Stomach (tissue), 9 donors: ENCODE data around the gene SUPT3H. TPM values are rescaled to one million over a fixed set of nuclear protein-coding genes. Genes with fewer than 3 reads are reported as not detected.
A peak's percentile ranks its signal among the peaks of the same experiment; 100 is the strongest.

Experiments
- DNase-seq, 2 donors: peaks; one replicate each; pipeline versions ENCODE4 v3.0.0 to v3.0.0-alpha.2; 2013 to 2019
- H3K27ac ChIP-seq, 5 donors: fragments of 200-600 bp in 4 of 5; sonication (generic) in 4 of 5; one replicate each; pipeline ENCODE4 v1.5.1; 2013 to 2019; ENCODE audit warnings: mild to moderate bottlenecking in 1 of 5, moderate library complexity in 1 of 5
- H3K27me3 ChIP-seq, 3 donors: fragments of 200-600 bp; sonication (generic); one replicate each; pipeline ENCODE4 v1.5.1; 2017 to 2019; ENCODE audit warnings: mixed run types in 1 of 3
- H3K36me3 ChIP-seq, 4 donors: fragments of 200-600 bp; sonication (generic); 1 replicate in 3 of 4; 2 replicates in 1 of 4; pipeline ENCODE4 v1.5.1; 2016 to 2019
- H3K4me1 ChIP-seq, 4 donors: fragments of 200-600 bp; sonication (generic); one replicate each; pipeline ENCODE4 v1.5.1; 2016 to 2019
- H3K4me3 ChIP-seq, 4 donors: fragments of 200-600 bp; sonication (generic) in 3 of 4; one replicate each; pipeline ENCODE4 v1.5.1; 2016 to 2019; ENCODE audit warnings: mild to moderate bottlenecking in 1 of 4
- H3K9me3 ChIP-seq, 4 donors: fragments of 200-600 bp; sonication (generic); one replicate each; pipeline ENCODE4 v1.5.1; 2016 to 2019
- EP300 ChIP-seq: sonication (generic); formaldehyde crosslinking; IDR thresholded peaks from one replicate; pipeline ENCODE4 v1.6.1; 2017; ENCODE audit warnings: antibody characterized with exemption
- POLR2A ChIP-seq, 4 donors: fragments of 450-650 bp; IDR thresholded peaks; one replicate each; pipeline ENCODE4 v1.6.1; 2016; ENCODE audit warnings: antibody characterized with exemption in 4 of 4, control low read depth in 2 of 4, mild to moderate bottlenecking in 1 of 4, moderate library complexity in 1 of 4
- POLR2AphosphoS5 ChIP-seq, 3 donors: sonication (generic); formaldehyde crosslinking; IDR thresholded peaks; one replicate each; pipeline ENCODE4 v1.6.1; 2016; ENCODE audit warnings: antibody characterized with exemption in 3 of 3
- WGBS, 5 donors: extraction: QIAGEN DNeasy Blood & Tissue Kit in 3 of 5; methylation state at CpG; one replicate each; pipeline versions ENCODE4 v1.1.5 to v1.1.7; 2013 to 2018; 5-methylcytosine and 5-hydroxymethylcytosine counted together
- intact Hi-C: fragments of 100-400 bp; cut with DNase I; formaldehyde crosslinking; loops from one replicate; pipeline ENCODE4 v1.15.1; 2023; ENCODE audit warnings: low total_unique reads
- polyA plus RNA-seq, 3 donors: library from polyadenylated mRNA; stranded (reverse); fragments of 200-250 nt; gene quantifications; one replicate each; pipeline ENCODE4 v1.2.3, GENCODE V29; 2013
- small RNA-seq, 4 donors: library from RNA; depleted of rRNA; stranded (forward); fragments of <200 nt; gene quantifications; one replicate each; pipeline ENCODE3, GENCODE V24; 2016
- total RNA-seq, 5 donors: library from RNA; depleted of rRNA; stranded (reverse); fragments of >200 nt; gene quantifications; one replicate each; pipeline versions ENCODE4 v1.1.0 to v1.2.3, GENCODE V29; 2014 to 2016
- TF ChIP-seq, protein P1 (sequence below), 7 experiments: fragments of 450-650 bp in 4 of 7; fragments of 200-600 bp in 3 of 7; sonication (generic) in 3 of 7; IDR thresholded peaks; one replicate each; pipeline ENCODE4 v1.5.1; 2016 to 2019; ENCODE audit warnings: antibody characterized with exemption in 7 of 7, control low read depth in 2 of 7, mild to moderate bottlenecking in 1 of 7
- donor health status: healthy with polysubstance abuse.
- donor health status: Bipolar disorder and iron deficiency.
- donor health status: healthy.

Gene SUPT3H
- total and polyA plus RNA-seq, 8 donors: 0.29 to 16.2 (median 4.0) TPM; not detected in 1

DNA sequence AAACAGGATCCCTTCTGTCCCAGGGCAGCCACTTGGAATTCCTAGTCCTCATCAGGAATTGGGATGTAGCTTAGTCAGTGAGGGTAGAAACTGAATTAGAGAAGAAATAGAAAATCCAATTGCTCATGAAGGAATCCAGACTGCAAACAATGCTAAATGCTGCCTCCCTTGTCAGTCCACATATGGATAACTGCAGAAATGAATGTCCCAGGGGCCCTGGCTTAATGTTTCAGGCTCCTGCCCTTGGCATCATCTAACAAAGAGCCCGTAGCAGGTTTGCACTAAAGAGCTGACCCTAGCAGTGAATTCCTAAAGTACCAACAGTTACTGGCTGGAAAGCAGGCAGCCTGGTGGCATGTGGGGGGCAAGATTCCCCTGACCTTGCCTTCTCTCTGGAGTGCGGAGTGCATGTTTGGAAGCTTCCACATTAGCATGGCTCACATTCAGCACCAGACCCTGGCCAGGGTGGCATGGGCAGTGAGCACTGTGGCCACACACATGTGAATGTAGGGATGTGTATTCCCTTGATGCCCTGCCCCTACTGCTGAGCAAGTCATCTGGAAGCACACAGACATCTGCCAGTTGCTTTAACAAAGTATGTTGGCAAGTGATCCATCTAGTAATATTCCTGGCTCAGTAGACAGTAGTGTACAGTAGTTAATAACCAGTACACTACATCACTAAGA, 595.7 kb downstream of the SUPT3H start:
- H3K4me1 ChIP-seq: no peaks in the 10 kb centered on the region
- no peak overlapping the region for H3K4me3 ChIP-seq
- intact Hi-C loops: no loop called here
- no peak for DNase-seq
- H3K27ac ChIP-seq: no peak overlapping the region
- TF ChIP-seq, protein P1, sequence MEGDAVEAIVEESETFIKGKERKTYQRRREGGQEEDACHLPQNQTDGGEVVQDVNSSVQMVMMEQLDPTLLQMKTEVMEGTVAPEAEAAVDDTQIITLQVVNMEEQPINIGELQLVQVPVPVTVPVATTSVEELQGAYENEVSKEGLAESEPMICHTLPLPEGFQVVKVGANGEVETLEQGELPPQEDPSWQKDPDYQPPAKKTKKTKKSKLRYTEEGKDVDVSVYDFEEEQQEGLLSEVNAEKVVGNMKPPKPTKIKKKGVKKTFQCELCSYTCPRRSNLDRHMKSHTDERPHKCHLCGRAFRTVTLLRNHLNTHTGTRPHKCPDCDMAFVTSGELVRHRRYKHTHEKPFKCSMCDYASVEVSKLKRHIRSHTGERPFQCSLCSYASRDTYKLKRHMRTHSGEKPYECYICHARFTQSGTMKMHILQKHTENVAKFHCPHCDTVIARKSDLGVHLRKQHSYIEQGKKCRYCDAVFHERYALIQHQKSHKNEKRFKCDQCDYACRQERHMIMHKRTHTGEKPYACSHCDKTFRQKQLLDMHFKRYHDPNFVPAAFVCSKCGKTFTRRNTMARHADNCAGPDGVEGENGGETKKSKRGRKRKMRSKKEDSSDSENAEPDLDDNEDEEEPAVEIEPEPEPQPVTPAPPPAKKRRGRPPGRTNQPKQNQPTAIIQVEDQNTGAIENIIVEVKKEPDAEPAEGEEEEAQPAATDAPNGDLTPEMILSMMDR (IDR thresholded peaks at IDR 0.05): no peak
- no peak for TF ChIP-seq POLR2A (IDR thresholded peaks at IDR 0.05)
- TF ChIP-seq EP300: no peak
- TF ChIP-seq POLR2AphosphoS5 (IDR thresholded peaks at IDR 0.05): no peak
- H3K9me3 ChIP-seq: peaks cover 0 to 9% (median 8%) of the 10 kb centered on the region in 4 donors
- WGBS, 5 donors: 74 to 100% (median 85%) methylated on average over 2 of the region's 2 CpGs
- H3K36me3 ChIP-seq: no peaks in the 10 kb centered on the region
- no peaks in the 10 kb centered on the region for H3K27me3 ChIP-seq

DNA sequence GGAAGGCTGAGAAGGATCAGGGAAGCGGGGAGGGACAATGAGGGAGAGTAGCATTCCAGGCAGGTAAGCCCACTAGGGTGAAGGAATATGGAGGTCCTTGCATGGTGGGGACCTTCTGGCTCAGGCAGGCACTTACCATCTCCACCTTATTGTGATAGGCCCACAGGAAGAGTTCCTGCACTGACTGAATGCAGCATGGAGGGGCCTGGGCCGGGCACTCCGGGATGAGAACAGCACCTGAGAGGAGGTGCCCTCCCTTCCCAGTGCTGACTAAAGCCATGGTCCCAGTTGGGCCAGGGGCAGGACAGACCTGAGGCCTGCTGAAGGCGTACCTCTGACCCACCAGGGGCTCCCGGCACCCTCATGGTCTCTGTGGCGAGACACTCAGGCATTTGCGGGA, 597.6 kb downstream of the SUPT3H start:
- WGBS, 5 donors: 88 to 97% (median 92%) methylated on average over 7 of the region's 7 CpGs
- peaks cover 0 to 9% (median 8%) of the 10 kb centered on the region in 4 donors for H3K9me3 ChIP-seq
- no peaks in the 10 kb centered on the region for H3K4me1 ChIP-seq
- H3K4me3 ChIP-seq: no peak overlapping the region
- TF ChIP-seq POLR2AphosphoS5 (IDR thresholded peaks at IDR 0.05): no peak
- no peak for TF ChIP-seq POLR2A (IDR thresholded peaks at IDR 0.05)
- TF ChIP-seq, protein P1 (IDR thresholded peaks at IDR 0.05): no peak
- TF ChIP-seq EP300: no peak
- H3K27me3 ChIP-seq: no peaks in the 10 kb centered on the region
- H3K27ac ChIP-seq: no peak overlapping the region
- DNase-seq: no peak
- intact Hi-C loops: no loop called here
- no peaks in the 10 kb centered on the region for H3K36me3 ChIP-seq

DNA sequence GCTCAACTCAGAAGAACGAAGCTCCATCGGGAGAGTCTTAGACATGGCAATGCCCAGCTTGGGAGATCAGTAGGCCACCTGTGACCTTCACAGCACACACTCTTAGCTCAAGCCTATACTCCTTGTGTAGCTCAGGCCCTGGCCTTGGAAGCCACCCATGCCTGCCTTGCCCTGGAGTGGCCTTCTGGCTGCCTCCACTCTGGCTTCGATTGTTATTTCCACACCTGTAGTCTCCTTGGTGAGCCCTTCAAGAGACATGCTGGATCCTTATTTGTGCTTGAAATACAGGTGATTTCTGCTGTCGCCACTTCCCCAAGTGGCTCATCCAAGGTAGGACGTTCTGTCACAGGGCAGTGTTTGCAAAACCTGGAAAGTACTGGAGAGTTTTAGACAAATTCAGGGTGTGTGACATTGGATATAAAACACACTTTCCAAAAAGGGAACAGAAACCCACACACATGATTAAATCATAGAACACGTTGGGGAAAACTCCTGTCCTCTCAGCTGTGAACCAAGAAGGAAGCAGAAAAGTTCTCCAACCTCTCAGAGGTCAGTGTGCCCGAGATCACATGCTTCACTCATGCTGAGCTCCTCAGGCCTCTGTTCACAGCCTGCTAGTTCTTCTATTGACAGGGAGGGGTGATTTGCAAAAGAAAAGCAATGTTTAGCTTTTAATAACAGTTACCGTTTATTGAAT, 598.5 kb downstream of the SUPT3H start:
- WGBS, 5 donors: 75 to 82% (median 79%) methylated on average over 8 of the region's 8 CpGs
- Histone ChIP-seq H3K4me3 (no peak overlapping the region), H3K27ac (no peak overlapping the region), H3K9me3 (peaks cover 0 to 6% (median 3%) of the 10 kb centered on the region in 4 donors), H3K4me1 (no peaks in the 10 kb centered on the region), H3K27me3 (no peaks in the 10 kb centered on the region), H3K36me3 (no peaks in the 10 kb centered on the region)
- DNase-seq: peak in 1 of 2 donors; percentile 23
- intact Hi-C loops: no loop called here
- TF ChIP-seq POLR2A (IDR thresholded peaks at IDR 0.05) (no peak), POLR2AphosphoS5 (IDR thresholded peaks at IDR 0.05) (no peak), EP300 (no peak)
- TF ChIP-seq, protein P1 (IDR thresholded peaks at IDR 0.05): no peak

Small RNA genes lying within 50 kb of the gene (small RNA-seq; reads per million reads assigned to genes)
- 0 reads per million in 4 donors for gene MIR586

Other genes with a start within 250 kb of the SUPT3H start
- gene RUNX2, start 49.6 kb downstream of the SUPT3H start, total RNA-seq: 10 to 100 TPM in 2 of 5 donors, 1 to 10 TPM in 2, not detected in 1; 2.3 to 18.7 (median 7.8) TPM
- gene RUNX2, start 49.6 kb downstream of the SUPT3H start, polyA plus RNA-seq: 1 to 10 TPM in 2 of 3 donors, under 1 TPM in 1; 0.80 to 2.7 (median 2.3) TPM